HG02588 (cell line): ENCODE results near the gene ZC3H12D.

Experiments
- ATAC-seq: cut with Tn5 transposase; IDR thresholded peaks from one replicate; pipeline ENCODE4 v1.9.1; 2021; ENCODE audit warnings: mild to moderate bottlenecking, moderate library complexity; ENCODE audit not compliant: unreplicated experiment

Gene ZC3H12D

GRCh38 chr6:149419696-149420404 lies 65.0 kb downstream of the ZC3H12D start:
- ATAC-seq: no peak

DNA sequence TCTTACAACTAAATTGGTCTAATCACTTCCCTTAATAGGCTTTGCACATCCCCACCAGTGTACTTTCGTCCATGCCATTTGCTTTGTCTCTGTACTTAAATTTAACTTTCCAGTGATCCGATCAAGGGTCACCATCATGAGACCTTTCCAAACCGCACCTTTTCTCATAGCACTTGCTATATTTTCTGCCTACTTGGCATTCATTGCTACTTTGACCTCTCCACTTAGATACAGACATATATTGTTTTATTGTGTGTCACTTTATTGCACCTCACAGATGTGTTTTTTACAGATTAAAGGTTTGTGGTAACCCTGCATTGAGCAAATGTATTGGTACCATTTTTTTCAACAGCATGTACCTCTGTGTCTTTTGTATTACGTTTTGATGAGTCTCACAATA lies 70.0 kb downstream of the ZC3H12D start:
- no peak for ATAC-seq

- no peak for ATAC-seq
Measured at GRCh38 chr6:149414009-149414408, 70.8 kb downstream of the ZC3H12D start.

DNA sequence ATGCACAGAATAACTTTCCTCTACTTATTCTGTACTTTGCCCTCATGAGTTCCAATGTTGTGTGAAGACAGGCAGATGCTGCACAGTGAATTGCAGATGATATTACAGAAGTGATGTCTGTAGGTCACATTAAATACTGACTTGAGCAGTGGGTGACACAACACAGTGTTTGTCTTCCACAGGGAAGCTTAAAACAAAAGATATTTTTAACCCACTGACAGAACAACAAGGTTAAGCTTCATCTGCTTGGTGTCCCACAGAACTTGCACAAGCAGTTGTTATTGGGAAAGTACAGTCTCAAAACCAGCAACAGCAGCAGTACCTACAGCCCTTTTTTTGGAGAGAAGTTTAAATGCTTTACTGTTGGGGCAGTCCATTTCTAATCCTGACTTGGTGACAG lies 74.3 kb downstream of the ZC3H12D start:
- ATAC-seq: no peak

DNA sequence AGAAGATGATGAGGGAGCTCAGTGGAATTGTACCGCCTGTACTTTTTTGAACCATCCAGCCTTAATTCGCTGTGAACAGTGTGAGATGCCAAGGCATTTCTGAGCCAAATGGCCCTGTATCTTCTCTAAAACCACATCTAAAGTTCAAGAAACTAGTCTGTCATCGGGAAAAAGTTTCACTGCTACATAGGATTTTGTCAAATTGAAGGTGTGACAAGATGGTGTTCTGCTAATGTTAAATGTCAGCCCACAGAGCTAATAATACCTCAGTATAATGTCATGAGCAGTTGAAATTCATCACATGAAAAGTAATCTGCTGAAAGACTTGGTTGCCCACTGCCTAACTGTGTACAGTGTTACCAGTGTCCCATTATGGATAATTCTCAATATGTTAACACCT lies 75.2 kb downstream of the ZC3H12D start:
- ATAC-seq: no peak

- no peak for ATAC-seq
Measured at GRCh38 chr6:149405823-149406765, 78.7 kb downstream of the ZC3H12D start.

DNA sequence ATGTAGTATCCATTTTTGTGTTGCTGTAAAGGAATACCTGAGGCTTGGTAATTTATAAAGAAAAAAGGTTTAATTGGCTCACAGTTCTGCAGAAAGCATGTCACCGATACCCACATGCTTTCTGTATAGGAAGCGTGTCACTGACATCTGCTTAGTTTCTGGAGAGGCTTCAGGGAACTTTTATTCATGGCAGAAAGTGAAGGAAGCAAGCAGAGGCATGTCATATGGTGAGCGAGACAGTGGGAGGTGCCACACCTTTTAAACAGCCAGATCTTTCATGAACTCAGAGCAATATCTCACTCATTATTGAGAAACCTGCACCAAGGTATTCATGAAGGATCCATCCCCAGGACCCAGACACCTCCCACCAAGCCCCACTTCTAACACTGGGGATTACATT lies 81.3 kb downstream of the ZC3H12D start:
- no peak for ATAC-seq

DNA sequence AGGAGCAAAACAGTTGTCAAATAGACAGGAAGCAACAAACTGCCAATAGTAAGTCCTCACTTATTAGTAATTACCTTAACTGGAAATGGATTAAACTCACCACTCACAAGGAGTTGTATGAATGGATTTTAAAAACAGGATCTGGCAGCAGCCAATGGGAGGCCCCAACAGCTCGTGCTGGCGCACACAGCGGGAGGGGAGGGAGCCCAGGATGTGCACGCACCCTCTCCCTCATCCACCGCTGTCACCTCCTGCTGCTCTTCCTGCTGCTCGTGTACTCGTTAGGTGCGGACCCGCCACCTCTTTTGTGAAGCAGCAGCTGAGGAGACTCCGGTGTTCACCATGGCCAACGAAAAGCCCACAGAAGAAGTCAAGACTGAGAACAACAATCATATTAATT lies 84.8 kb downstream of the ZC3H12D start, which contains the start of gene SUMO4:
Gene SUMO4, plus strand, starts transcription at position 213 of the 400 bp plus-strand sequence. Its CDS starts 130 bp downstream, at position 343.
- ATAC-seq: no peak

DNA sequence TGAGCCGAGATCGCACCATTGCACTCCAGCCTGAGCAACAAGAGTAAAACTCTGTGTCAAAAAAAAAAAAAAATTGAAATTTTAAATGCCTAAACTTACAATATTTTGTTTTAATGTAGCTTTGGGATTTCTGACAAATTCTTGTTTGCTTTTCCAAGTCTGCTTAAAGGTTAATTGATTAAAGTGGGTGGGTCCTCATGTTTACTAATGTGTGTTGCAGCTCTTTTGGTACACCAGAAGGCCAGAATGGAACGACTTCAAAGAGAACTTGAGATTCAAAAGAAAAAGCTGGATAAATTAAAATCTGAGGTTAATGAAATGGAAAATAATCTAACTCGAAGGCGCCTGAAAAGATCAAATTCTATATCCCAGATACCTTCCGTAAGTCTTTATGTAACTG lies 87.4 kb downstream of the ZC3H12D start:
- no peak for ATAC-seq
